Adipocyte (in vitro differentiated cells): Measurements from ENCODE around the gene SMG6.
A peak's percentile ranks its signal among the peaks of the same experiment; 100 is the strongest.

Experiments
- DNase-seq: peaks from one replicate; pipeline ENCODE4 v3.0.0-alpha.2; 2015; ENCODE audit warnings: low read depth
- H3K27me3 ChIP-seq: replicated peaks from 2 replicates; pipeline ENCODE4 v1.7.0; 2013; ENCODE audit warnings: mild to moderate bottlenecking, low read length, moderate library complexity; ENCODE audit not compliant: control insufficient read depth, insufficient read depth
- H3K36me3 ChIP-seq: 2 replicates; pipeline ENCODE4 v1.7.0; 2013; ENCODE audit warnings: low read length, mild to moderate bottlenecking, moderate library complexity; ENCODE audit not compliant: control insufficient read depth, insufficient read depth, severe bottlenecking
- H3K4me1 ChIP-seq: 2 replicates; pipeline ENCODE4 v1.7.0; 2013; ENCODE audit warnings: mild to moderate bottlenecking, low read length, moderate library complexity; ENCODE audit not compliant: control insufficient read depth, insufficient read depth
- H3K4me3 ChIP-seq: 2 replicates; pipeline ENCODE4 v1.7.0; 2013; ENCODE audit warnings: mild to moderate bottlenecking, low read length, moderate library complexity
- H3K9ac ChIP-seq: 2 replicates; pipeline ENCODE4 v1.7.0; 2013; ENCODE audit warnings: mild to moderate bottlenecking, low read length, moderate library complexity
- H3K9me3 ChIP-seq: 2 replicates; pipeline ENCODE4 v1.7.0; 2013; ENCODE audit warnings: mild to moderate bottlenecking, low read length, moderate library complexity; ENCODE audit not compliant: control insufficient read depth

SMG6 gene

DNA sequence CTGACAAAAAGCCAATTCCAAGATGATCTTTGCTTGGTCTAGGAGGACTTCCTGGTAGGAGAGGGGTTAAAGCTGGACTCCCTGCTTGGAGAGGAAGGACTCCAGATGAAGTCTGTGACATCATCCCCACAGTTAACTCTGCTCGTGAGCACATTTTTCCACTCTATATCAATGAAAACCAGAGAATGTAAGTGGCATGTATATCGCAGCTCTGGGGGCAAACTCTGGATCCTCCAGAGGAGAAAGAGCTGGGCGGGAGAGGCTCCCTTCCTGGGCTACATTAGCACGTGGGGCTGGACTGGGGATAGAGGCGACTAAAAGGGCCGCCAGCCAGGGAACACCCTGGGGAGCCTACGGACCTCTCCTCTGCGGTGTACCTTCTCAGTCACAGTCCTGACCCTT is 214.6 kb downstream of the SMG6 start:
- Histone ChIP-seq H3K36me3 (no peaks in the 10 kb centered on the region), H3K9ac (peak overlapping the region; percentile 77), H3K27me3 (no peaks in the 10 kb centered on the region), H3K4me3 (peak overlapping the region; percentile 73), H3K4me1 (peaks cover 66% of the 10 kb centered on the region), H3K9me3 (no peaks in the 10 kb centered on the region)
- DNase-seq: peak; percentile 77

DNA sequence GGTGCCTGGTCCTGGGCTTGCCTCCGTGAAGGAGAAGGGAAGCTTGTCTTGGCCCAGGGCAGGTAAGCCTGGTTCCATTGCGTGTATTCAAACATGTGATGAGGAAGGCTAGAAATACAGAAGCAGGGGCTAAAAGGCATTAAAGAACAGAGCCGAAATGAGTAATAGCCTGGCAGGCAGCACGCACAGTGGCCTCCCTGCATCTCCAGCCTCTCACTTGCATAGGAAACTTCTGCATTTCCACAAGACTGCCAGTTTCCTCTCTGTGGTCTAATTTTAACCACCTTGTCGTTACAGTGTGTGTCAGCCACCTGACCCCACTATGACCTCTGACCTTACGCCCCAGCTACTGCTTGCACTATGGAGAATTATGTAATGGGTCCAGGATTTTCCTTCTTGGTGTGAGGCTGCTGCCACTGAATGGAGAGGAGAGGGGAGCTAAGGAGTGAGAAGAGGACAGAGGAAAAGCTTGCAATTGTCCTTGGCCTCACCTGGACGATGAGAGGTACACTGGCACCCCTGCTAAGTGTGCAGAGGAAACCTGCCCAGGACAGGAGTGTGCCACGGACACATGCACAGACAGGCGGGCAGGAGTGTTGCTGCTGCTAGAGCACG is 215.9 kb downstream of the SMG6 start:
- no peaks in the 10 kb centered on the region for H3K9me3 ChIP-seq
- no peak overlapping the region for H3K4me3 ChIP-seq
- H3K4me1 ChIP-seq: peaks cover 73% of the 10 kb centered on the region
- H3K36me3 ChIP-seq: no peaks in the 10 kb centered on the region
- no peaks in the 10 kb centered on the region for H3K27me3 ChIP-seq
- H3K9ac ChIP-seq: no peak overlapping the region
- no peak for DNase-seq

DNA sequence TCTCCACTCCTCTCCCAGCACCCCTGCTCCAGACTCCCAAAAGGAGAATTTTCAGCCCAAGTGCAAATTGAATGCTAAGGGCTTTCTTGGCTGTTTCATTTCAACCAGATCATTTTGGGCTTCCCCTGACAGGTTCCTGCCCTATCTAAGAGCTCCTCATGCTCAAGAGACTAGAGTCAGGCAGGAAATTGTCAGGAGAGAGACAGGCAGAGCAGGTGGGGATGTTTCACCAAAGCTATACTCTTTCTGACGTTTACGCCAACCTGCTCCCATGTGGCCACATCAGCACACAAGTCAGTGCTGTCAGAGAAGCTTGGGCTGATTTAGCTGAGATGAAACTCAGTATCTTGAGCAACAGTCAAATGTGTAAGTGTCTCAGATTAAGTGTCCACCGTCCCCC is 217.3 kb downstream of the SMG6 start:
- no peak for DNase-seq
- Histone ChIP-seq H3K4me3 (no peak overlapping the region), H3K4me1 (peaks cover 85% of the 10 kb centered on the region)

GRCh38 chr17:2085648-2085949 is 218.0 kb downstream of the SMG6 start:
- peaks cover 9% of the 10 kb centered on the region for H3K36me3 ChIP-seq

More for the DNA sequence above, 217.3 kb downstream of the SMG6 start:
- Histone ChIP-seq H3K36me3 (peaks cover 4% of the 10 kb centered on the region), H3K27me3 (no peaks in the 10 kb centered on the region), H3K9ac (peak overlapping the region; percentile 74), H3K9me3 (no peaks in the 10 kb centered on the region)

GRCh38 chr17:2084766-2085647 is 218.6 kb downstream of the SMG6 start:
- Histone ChIP-seq H3K36me3 (peaks cover 9% of the 10 kb centered on the region), H3K27me3 (no peaks in the 10 kb centered on the region), H3K4me3 (no peak overlapping the region), H3K9me3 (no peaks in the 10 kb centered on the region), H3K9ac (peak overlapping the region; percentile 74), H3K4me1 (peaks cover 78% of the 10 kb centered on the region)
- DNase-seq: peak; percentile 87

More at GRCh38 chr17:2085648-2085949, 218.0 kb downstream of the SMG6 start:
- Histone ChIP-seq H3K4me3 (peak overlapping the region; percentile 5), H3K4me1 (peaks cover 84% of the 10 kb centered on the region), H3K9ac (peak overlapping the region; percentile 74), H3K9me3 (no peaks in the 10 kb centered on the region), H3K27me3 (no peaks in the 10 kb centered on the region)
- peak; percentile 60 for DNase-seq

GRCh38 chr17:2084036-2084765 is 219.4 kb downstream of the SMG6 start:
- peaks cover 10% of the 10 kb centered on the region for H3K36me3 ChIP-seq
- peaks cover 72% of the 10 kb centered on the region for H3K4me1 ChIP-seq
- H3K4me3 ChIP-seq: no peak overlapping the region

DNA sequence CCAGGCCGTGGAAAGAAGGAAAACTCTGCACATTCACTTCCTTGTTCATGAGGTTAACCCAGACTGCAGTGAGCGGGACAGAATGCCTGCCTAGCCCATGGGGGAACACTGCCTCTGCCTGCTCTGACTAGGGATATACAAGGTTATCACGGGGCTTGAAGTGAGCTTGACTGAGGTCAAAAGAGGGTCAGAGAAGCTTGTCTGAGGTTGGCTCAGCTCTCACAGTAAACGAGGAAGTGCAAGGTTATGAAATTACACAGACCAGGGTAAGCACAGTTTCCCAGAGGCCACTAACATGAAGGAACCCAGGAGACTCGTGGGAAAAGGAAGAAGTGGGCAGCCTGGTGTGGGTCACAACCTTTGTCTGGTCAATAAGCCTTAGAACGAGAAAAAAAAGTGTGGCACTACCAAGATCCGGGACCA is 220.0 kb downstream of the SMG6 start:
- Histone ChIP-seq H3K36me3 (peaks cover 14% of the 10 kb centered on the region), H3K4me3 (no peak overlapping the region), H3K4me1 (peaks cover 67% of the 10 kb centered on the region), H3K9ac (peak overlapping the region; percentile 73), H3K9me3 (no peaks in the 10 kb centered on the region), H3K27me3 (no peaks in the 10 kb centered on the region)
- DNase-seq: no peak

More at GRCh38 chr17:2084036-2084765, 219.4 kb downstream of the SMG6 start:
- Histone ChIP-seq H3K9me3 (no peaks in the 10 kb centered on the region), H3K27me3 (no peaks in the 10 kb centered on the region), H3K9ac (peak overlapping the region; percentile 73)
- peak; percentile 75 for DNase-seq

DNA sequence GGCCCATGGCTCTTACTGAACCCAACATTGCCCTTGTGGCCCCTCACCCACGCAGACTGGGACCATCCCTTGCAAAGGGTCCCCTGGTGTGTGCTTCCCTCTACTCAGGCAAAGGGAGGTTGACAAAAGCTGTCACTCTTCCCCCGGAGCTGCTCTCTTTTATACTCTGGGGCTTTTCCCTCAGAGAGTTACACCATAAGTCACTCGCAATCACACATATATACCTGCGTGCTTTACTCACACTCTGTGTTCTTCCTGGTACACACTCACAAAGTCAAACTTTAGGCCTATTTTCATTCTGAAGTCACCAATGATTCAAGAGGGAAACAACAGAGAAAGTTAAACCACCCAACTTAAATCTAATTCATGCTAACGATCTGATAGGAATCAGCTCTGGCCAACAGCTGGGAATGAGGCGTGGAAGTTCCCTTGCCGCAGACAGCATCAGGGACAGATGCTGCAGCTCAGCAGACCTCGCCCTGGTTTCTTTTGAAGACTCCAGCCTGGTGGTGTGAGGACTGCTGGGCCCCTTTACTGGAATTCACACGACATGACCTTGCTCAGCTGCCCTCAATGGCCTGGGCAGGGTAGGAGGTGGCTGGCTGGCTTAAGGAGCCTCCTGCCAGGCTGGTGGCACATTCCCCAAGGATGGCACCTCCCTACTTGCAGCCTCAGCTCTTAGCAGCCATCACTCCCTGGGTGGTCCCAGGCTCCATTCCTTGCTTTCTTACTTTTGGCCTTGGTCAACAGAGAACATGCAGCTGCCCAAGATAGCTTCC is 221.4 kb downstream of the SMG6 start:
- Histone ChIP-seq H3K9ac (no peak overlapping the region), H3K27me3 (no peaks in the 10 kb centered on the region), H3K9me3 (no peaks in the 10 kb centered on the region), H3K4me3 (no peak overlapping the region), H3K4me1 (peaks cover 52% of the 10 kb centered on the region), H3K36me3 (peaks cover 26% of the 10 kb centered on the region)
- peak; percentile 42 for DNase-seq

- Histone ChIP-seq H3K9ac (no peak overlapping the region), H3K36me3 (peaks cover 32% of the 10 kb centered on the region), H3K27me3 (no peaks in the 10 kb centered on the region), H3K4me1 (peaks cover 52% of the 10 kb centered on the region), H3K9me3 (no peaks in the 10 kb centered on the region), H3K4me3 (no peak overlapping the region)
- DNase-seq: no peak
These were observed 222.0 kb downstream of the SMG6 start for GRCh38 chr17:2081564-2081963.

GRCh38 chr17:2077040-2077439 is 226.5 kb downstream of the SMG6 start:
- no peaks in the 10 kb centered on the region for H3K9me3 ChIP-seq
- no peak for DNase-seq
- H3K36me3 ChIP-seq: peaks cover 42% of the 10 kb centered on the region
- peaks cover 27% of the 10 kb centered on the region for H3K4me1 ChIP-seq
- peak overlapping the region; percentile 75 for H3K9ac ChIP-seq
- no peaks in the 10 kb centered on the region for H3K27me3 ChIP-seq
- no peak overlapping the region for H3K4me3 ChIP-seq
